GM21390 (cell line): ENCODE measurements around the gene CCDC81.

Source experiments
- ATAC-seq: cut with Tn5 transposase; IDR thresholded peaks from one replicate; pipeline ENCODE4 v1.9.1; 2021; ENCODE audit not compliant: unreplicated experiment

Gene CCDC81

DNA sequence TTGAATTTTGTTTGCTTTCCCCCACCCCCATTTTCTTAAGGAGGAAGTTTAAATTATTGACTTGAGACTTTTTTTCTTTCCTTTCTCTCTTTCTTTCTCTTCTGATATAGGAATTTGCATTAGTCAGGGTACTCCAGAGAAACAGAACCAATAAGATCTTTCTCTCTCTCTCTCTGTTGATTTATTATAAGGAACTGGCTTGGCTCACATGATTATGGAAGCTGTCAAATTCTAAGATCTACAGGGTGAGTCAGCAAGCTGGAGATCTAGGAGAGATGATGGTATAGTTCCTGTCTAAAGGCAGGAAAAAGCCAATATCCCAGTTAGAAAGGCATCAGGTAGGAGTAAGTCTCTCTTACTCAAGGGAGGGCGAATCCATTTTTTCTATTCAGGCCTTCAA is 64.0 kb downstream of the CCDC81 start:
- ATAC-seq = no peak

DNA sequence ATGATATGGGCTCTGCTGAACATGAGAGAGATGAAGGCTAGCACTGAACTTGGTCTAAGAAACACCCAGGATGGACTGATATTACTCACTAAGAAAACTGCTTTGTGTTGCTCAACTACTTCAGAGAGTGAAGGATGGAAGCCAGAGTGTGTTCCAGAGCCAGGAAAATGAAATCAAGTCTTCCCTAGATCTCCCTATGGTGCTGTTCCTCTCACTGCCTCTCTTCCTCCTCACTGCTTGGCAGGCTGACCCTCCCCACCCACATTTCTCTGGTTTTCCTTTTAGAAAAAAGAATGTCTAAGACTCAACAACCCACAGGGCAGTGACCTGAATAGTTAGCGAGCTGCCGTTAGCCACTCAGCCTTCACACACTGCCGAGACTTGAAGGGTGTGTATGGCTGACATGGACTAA is 65.6 kb downstream of the CCDC81 start:
- no peak for ATAC-seq

DNA sequence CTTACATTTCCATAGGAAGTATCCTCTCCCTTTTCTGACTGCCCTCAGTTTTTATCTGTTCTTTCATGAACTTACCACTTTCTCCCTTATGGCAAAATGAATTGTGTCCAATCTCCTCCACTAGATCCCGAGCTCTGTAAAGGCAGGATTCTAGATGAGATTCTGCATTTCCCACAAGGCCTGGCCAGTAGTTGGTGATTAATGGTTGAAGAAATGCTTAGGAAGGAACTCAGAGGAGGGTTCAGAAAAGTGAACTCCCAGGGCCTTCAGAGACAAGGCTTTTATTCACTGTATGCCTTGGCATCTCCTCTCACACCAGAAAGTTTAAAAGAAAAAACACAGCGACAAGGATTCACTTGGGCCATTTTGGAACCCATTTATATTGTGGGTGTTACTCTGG is 66.2 kb downstream of the CCDC81 start:
- no peak for ATAC-seq

DNA sequence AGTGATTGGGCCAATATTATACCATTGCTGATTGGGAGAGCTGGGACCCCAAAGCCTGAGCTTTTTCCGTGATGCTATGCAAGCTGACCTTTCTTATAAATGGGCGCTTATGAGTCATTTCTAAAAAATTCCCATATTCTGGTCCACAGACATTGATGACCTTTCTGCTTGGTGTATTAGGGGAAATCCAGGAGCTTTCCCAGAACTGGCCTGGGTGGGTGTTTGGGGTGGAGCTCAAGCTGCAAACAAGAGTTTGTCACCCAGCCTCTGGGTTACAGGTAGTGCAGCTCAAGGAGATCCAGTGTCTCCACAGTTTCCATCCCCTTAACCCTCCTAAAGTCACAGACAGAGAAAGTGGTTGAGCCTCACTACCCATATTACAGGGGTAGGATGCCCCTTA is 67.7 kb downstream of the CCDC81 start:
- ATAC-seq = no peak

DNA sequence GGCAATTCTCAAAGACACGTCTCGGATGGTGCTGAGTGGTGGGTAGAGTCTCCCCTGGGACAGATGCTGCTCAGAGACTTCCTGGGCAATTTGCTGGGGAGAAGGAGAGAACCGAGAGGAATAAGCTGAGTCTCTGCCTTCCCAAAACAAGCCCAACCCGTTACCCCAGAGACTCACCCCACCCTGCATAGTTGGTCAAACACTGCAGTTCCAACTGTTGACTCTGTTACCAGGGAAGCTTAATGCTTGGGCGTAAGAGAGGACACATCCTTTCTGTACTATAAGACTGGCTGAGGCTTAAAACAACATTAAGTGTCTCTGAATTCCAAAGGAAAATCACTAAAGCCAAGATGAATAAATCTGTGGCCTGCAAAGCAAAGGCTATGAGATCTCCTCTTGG is 68.1 kb downstream of the CCDC81 start:
- ATAC-seq = no peak

DNA sequence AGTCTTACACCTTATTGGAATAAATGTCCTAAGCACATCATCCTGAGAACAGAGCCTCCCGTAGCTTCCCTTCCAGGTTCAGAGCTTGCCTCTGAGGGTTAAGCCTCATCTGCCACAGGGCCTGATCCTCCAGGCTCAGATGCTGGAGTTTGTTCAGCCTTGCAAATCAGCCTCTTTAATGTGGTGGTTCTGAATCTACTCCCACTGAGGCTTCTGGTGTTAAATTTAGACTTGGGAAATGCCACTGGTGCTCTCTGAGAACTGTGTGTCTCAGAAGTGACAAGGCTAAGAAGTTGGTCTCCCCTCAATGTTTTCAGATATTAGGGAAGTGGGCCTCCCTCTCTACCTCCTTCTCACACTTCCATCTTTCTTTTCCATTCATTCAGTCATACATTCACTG is 68.7 kb downstream of the CCDC81 start:
- no peak for ATAC-seq

DNA sequence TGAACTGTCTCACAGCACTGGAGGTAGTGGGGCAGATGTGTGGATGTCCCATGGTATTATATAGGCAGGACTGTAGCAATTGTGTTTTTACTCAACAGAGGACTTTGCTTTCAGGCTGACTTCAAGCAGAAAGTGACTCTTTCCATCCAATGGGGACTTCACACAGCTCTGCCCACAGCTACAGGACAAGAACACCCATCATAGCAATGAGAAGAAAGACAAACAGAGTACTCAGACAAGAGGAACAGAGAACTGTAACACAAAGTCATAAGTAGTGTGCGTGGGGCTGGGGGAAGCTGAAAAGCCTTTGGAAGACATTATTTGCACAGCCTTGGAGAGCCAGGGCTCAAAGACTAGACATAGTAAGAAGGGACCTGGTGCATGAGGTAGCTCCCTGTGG is 70.3 kb downstream of the CCDC81 start:
- ATAC-seq = no peak

DNA sequence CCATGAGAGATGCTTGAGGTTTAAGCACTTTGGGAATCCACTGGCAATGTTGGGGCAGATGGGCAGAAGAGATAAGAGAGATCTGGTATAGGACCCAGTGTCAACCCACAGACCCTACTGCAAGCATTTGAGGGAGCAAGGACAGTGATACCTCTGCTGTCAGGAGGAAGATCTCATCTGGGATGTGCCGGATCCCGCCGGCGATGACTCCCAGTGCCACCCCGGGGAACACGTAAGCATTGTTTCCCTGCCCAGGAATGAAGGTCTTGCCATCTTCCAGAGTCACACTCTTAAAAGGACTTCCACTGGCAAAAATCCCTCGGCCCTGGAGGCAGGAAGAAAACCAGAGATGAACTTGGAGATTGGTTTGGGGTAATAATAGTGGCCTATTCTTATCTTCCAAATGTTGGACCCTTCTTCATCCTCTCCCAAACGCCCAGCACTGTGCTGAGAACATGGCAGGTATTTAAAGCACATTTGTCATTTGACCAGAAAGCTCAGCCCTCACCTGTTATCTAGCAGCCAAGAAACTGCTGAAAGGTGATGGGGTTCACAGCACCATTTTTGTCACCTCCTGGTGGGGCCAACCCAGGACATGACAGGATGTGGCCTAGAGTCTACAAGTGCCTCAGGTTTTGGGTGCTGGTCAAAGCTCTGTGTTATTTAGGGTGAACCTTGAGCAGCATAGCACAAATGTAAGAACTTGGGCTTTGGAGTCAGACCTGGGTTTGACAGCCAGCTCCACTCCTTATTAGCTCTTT is 71.7 kb downstream of the CCDC81 start:
- ATAC-seq = no peak

DNA sequence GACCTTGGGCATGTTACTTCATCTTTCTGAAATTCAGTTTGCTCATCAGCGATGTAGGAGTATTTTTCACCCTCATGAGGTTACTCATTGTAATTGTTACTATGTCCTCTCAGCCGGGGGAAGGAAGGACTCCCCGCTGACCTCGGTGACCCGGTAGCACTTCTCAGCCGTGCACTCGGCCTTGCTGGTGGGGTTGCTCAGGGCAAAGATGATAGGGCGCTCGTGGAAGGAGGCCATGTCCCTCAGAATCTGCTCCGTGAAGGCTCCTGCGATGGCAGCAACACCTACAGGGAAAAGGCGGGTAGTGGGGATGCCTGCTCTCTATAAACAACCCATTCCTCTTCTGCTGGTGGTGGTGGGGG is 72.2 kb downstream of the CCDC81 start:
- ATAC-seq = no peak

DNA sequence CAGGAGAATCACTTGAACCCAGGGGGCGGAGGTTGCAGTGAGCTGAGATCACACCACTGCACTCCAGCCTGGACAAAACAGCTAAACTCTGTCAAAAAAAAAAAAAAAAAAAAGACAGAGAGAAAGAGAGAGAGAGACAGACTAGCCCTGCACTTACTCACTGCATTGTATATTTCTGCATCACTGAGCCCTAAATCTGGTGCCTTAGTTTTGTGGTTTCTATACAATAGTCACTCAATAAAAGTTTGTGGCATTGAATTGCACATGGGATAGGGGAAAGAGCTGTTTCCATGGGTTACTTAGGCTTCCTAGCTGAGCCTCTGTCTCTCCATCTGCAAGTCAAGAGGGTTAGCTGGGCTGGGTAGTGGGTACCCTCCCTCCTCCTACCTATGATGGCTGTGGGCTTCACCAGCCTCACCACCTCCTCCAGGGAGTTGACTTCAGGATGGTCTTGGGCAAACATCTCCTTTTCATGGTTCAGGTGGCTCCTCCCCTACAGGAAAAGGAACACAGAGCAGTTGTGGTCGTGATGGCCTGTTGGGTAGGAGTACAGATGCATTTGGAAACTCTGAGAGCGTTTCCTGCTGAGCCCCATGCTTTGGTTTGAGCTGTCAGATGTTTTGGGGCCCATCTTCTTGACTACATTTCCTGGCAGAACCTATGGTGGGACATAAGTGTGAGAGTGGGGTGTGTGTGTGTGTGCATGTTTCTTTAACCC is 73.2 kb downstream of the CCDC81 start:
- ATAC-seq = no peak

DNA sequence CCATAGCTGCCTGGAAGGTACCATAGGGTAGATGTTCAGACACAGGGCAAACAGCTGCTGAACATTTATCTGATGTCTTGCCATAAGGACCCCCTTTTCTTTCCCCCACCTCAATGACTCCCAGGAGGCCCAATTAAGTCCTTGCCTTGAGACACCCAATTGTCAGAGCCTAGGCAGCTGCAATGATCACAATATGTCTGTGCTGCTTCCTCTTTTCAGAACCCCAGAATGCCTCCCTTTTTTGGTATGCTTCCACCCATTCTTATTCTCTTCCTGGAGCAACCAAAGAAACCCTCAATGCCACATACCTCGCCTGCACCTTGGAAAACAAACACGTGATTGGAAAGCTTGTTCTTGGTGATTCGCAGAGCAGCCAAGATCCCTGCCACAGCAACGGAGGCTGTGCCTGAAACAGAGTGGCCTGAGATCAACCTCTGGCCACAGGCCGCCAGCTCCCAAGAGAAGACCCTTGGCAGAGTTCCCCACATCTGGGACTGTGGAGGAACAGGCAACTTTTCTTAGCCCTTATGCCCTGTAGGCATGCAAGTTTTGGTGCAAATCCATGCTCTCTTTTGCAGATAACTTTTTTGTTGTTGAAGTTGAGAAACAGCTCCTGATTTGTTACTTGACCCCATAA is 75.4 kb downstream of the CCDC81 start:
- no peak for ATAC-seq

DNA sequence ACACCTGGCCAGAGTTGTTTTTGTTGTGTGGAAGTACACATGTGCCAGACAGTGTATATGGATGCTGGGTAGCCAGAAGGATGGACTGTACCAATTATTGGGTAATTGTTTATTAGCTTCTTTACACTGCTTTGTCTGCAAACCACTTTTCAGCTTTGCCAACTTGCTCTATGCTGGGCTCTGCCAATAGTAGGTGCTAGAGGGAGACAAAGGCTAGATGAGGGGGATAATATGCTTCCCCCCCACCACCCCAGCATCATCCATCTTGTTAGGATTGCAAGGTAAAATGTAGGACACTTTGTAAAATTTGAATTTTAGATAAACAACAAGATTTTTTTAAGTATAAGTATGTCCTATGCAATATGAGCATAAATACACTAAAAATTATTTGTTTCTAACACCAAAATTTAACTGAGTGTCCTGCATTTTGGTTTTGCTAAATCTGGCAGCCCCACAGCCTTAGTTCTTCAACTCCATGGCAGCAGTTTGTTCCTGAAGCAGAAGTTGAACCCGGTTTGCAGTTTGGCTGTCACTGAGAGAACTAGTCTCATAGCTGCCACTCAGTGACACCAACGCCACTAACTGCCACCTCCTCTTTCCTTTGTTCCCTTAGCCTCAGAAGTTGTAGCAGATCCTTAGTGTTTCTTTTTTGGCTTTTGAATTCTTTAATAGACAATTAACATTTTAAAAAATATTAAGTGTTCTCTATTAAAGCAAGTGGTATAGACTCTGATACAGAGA is 78.8 kb downstream of the CCDC81 start:
- ATAC-seq = no peak

DNA sequence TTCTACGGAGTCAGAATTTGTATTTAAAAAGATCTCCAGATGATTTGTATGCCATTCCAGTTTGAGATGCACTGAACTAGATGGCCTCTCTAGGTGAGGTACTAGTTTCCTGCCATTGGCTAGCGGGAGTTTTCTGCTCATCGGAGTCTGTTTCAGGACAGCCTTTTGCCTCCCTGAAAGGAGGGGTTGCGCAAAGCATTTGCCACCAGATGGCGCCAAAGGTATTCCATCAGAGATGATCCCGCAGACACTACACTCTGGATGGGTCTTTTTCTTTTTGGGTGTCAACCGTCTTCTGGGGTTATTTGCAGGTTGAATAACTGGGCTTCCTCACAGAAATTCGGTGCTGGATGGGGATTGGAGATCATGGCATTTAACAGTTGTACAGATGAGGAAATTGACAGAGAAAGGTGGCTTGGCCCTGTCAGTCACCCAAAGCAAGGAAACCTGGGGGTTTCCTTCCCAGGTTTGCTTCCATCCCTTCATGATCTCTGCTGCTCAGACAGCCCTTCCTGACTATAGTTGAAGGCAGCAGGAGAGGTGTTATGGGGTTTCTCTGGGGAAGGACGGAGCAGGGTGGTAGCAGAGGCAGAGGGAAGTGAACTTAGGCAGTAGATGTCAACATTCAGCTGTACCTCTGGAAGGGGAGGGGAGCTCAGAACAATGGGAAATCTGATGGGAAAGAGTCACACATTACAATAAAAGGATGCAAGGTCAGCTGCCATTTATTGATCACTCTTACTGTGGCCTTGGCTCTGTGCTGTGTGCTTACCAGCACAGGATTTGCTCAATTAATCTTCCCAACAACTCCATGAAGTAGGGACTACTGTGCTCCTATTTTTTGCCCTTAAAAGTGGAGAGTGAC is 81.6 kb downstream of the CCDC81 start:
- ATAC-seq = peak; percentile 84

DNA sequence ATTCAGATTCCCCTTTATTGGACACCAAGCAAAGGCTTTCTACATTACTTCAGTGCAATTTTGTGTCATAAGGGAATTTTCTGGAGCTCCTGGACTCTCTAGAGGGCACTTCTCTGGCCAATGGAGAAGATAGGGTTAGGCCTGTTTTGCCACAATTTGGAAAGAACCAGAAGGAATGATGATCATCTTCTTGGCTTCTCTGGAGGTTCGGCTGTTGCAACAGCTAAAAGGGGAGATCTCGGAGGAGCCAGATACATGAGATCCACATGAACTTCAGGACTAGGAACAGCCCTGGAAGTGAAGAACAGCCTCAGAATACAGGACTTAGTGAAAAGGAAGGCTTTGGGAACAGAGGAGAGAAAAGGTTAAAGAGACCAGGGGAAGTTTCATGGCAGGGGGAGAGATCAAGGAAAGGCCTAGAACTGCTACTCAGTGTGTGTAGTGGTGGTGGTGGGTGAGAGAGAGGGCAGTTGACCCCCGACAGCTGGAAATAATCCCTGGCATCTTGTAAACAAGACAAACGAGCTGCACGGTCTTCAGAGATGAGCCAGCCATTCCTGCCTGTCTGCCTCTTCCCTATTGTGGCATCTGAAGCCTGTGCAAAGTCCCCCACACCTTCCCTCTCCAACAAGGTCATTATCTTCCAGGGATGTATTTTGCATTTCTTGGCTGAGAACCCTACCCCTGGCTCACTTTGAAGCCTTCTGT is 83.8 kb downstream of the CCDC81 start:
- ATAC-seq = no peak

DNA sequence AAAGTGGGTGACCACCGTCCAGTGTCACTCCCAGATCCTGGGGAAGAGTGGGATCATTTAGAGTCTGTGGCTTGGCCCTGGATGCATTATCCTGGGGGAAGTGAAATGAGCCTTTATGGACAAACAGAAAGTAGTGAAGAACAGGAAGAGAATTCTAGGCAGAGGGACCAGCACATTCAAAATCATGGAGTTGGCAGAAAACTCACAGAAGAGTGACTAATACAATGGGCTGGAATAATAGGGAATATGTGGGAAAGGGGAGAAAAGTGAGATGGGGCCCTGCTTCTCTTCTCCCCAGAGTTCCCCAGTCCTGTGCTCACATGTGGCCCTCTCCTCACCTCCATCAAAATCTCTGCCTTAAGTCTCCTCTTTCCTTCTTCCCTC is 84.3 kb downstream of the CCDC81 start:
- no peak for ATAC-seq

DNA sequence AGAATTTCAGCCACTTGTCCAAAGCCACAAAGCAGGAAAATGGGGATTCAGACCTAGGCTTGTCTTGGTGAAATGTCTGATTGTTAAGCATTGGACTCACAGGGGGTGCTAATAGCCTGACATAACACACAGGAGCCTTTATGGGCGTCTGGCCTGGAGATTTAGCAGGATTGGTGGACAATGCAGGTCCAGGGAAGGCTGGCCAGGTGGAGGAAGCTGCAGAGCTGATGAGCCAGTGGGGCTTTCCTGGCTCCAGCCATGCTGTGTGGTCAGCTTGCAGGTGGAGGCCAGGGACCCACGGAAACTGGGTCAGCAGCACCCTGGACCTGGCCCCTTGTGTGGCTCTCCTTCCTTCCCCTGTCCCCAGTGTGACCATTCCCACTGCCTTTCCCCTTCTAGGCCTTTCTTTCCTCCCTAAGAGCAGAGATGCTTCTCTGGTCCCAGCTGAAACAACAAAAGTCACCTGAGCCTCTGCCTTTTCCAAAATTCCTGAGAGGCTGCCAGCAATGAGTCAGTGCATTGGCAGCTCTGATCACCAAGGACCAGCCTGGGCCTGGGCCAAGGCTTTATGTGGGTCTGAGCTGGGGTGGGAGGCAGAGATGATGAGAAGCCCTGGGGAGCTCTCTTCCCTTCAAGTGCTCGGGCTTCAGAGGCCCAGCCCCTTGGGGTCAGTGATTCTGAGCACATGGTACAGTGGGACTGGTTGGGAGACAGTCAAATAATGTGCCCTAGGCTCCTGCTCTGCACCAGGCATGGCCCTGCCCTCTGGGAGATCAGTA is 85.2 kb downstream of the CCDC81 start:
- ATAC-seq = no peak

DNA sequence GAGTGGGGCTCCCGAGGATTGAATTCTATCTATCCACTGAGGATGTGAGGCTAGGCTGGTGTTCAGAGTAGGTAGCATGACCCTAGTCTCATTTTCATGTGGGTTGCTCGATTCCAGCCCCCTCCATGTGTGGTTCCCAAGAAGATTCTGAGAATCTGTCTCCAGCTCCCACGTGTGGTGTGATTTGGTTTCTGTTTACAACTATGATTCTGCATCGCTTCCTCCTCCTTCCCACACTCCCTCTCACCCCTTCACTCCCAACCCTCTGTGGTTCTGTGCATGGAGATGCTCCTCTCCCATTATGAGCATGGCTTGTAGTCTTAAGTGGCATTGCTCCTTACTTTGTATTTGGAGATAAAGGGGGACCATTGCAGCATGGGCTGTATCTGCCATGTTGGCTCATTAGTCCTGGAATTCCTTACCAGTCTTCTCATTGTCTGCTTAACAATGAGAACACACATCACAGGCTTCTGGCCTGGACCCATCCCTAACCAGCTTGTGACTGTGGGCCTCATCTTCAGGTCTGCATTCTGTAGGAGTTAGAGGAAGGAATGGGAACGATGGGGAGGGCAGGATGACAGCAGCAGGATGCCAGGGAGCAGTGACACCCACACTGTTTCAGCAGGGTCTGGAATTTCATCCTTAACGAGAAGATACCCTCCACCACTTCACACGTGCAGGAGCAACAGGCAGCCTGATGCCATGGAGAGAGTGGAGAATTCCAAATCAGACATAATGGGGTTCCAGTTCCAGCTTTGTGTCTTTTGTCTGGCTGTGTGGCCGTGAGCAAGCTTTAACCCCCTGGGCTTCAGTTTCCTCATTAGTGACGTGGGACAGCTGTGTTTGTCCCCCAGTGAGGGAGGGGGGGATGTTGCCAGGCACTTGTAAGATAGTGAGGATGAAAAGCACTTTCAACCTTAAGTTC is 86.0 kb downstream of the CCDC81 start:
- no peak for ATAC-seq

DNA sequence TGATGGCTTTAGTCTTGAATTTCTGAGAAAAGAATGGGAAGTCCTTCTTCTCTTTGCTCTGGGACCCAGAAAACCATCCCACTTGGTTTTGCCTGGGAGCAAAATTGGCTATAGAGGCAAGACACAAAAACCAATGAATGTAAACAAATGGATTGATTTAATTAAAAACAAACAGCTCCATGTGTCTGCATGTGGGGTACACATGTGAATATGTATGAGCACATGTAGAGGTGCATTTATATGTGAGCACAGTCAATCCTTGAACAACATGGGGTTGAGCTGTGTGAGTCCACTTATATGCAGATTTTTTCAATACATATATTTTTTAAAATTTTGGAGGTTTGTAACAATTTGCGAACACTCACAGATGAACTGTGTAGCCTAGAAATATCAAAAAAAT is 87.2 kb downstream of the CCDC81 start:
- no peak for ATAC-seq
